Bronchial epithelial cell (primary cell): Measurements from ENCODE around the gene CDS1. TPM values are rescaled to one million over a fixed set of nuclear protein-coding genes. Genes with fewer than 3 reads are reported as not detected.
"Not testable (repeated sequence)": the region's sequence is repeated elsewhere in the genome, so short reads cannot be mapped to it uniquely, and the experiment has no call there.

Source experiments
- DNase-seq: peaks from one replicate; pipeline ENCODE4 v3.0.0-alpha.2; 2010; ENCODE audit warnings: low read depth
- FAIRE-seq: peaks from 2 replicates; lab custom pipeline; 2011; peaks lifted over from hg19 to GRCh38; lab: Jason Lieb, UNC
- H3K27me3 ChIP-seq: 2 replicates; pipeline ENCODE4 v1.5.1; 2011; ENCODE audit warnings: low read length; ENCODE audit not compliant: control insufficient read depth, insufficient read depth
- H3K36me3 ChIP-seq: 2 replicates; pipeline ENCODE4 v1.5.1; 2011; ENCODE audit warnings: low read length; ENCODE audit not compliant: control insufficient read depth, insufficient read depth
- H3K4me3 ChIP-seq: 2 replicates; pipeline ENCODE4 v1.5.1; 2011; ENCODE audit warnings: mild to moderate bottlenecking, low read depth, low read length, control low read depth
- total RNA-seq: library from RNA; depleted of rRNA; stranded (reverse); fragments of >200 nt; gene quantifications from 2 replicates; pipeline ENCODE4 v1.2.1, GENCODE V29; 2014
- TF ChIP-seq, protein P1 (sequence below): IDR thresholded peaks from 2 replicates; pipeline ENCODE4 v1.5.1; 2011; ENCODE audit warnings: mild to moderate bottlenecking, moderate library complexity, low read length, control low read depth, inconsistent platforms; ENCODE audit not compliant: insufficient read depth, severe bottlenecking

The CDS1 gene
- total RNA-seq, 1 donor from 2014 or later = 20.0 TPM

DNA sequence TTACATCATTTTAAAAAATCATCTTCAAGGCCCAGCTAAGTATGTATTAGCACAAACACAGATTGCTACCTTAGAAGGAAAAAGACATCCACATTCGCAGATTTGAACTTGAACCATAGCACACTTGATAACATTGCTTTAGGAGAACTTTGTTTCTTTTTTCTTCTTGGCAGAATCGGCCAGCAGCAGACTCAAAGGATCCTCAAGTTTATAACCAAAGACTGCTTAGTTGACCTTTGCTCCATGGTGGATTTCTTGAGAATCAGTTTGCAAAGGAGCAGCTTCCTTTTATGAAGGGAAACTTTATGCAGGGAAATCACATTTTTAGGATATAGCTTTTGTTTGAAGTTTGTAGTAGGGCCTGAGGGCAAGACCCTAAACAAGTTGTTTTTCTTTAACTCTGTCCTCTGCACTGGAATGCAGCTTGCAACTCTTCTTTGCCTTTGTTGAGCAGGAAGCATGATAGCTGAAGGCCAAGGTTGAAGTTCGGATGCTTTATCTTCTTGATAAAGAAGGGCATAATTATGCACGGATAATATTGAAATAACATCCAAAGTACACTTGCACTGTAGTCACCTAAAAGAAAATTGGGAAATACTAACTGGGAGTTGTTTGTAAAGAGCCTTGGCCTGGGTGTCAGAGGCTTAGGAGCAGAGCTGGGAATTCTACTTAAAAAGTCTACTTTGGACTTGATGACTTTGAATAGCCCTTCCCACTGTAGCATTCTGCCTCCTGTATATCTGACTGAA is 78.4 kb downstream of the CDS1 start:
- TF ChIP-seq, protein P1, sequence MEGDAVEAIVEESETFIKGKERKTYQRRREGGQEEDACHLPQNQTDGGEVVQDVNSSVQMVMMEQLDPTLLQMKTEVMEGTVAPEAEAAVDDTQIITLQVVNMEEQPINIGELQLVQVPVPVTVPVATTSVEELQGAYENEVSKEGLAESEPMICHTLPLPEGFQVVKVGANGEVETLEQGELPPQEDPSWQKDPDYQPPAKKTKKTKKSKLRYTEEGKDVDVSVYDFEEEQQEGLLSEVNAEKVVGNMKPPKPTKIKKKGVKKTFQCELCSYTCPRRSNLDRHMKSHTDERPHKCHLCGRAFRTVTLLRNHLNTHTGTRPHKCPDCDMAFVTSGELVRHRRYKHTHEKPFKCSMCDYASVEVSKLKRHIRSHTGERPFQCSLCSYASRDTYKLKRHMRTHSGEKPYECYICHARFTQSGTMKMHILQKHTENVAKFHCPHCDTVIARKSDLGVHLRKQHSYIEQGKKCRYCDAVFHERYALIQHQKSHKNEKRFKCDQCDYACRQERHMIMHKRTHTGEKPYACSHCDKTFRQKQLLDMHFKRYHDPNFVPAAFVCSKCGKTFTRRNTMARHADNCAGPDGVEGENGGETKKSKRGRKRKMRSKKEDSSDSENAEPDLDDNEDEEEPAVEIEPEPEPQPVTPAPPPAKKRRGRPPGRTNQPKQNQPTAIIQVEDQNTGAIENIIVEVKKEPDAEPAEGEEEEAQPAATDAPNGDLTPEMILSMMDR = no peak
- no peak for FAIRE-seq
- no peaks in the 10 kb centered on the region for H3K27me3 ChIP-seq
- DNase-seq = no peak
- no peaks in the 10 kb centered on the region for H3K36me3 ChIP-seq
- no peak overlapping the region for H3K4me3 ChIP-seq

DNA sequence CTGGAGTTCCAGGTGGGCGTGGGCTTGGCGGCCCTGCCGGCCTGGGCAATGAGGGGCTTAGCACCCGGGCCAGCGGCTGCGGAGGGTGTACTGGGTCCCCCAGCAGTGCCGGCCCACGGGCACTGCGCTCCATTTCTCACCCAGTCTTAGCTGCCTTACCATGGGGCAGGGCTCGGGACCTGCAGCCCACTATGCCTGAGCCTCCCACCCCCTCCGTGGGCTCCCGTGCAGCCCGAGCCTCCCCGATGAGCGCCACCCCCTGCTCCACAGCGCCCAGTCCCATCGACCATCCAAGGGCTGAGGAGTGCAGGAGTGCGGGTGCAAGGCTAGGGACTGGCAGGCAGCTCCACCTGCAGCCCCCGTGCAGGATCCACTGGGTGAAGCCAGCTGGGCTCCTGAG is 81.8 kb downstream of the CDS1 start:
- H3K27me3 ChIP-seq, DNase-seq, H3K4me3 ChIP-seq, FAIRE-seq, H3K36me3 ChIP-seq: not testable (repeated sequence)

GRCh38 chr4:84666439-84666838 is 83.5 kb downstream of the CDS1 start:
- H3K36me3 ChIP-seq = peaks cover 2% of the 10 kb centered on the region
- DNase-seq (no peak), FAIRE-seq (no peak)
- no peak overlapping the region for H3K4me3 ChIP-seq
- TF ChIP-seq, protein P1 = no peak
- H3K27me3 ChIP-seq = no peaks in the 10 kb centered on the region

DNA sequence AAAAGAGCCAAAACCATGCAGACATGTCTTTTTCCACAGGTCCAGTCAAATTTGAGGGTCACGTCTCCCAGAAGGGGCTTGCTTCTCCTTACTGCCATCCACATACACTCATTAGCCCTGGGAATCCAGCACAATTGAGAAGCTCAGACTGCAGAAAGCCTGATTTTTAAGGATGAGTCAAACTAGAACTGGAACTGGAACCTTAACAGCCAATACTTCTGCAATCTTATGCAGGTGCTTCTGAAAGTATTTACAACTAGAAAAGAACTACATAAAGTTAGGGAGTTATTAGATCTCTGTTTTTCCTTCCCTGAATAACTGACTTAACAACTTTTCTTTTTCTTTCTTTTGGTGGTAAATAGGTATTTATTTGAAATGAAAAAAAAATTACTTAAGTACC is 86.3 kb downstream of the CDS1 start:
- H3K4me3 ChIP-seq = no peak overlapping the region
- no peaks in the 10 kb centered on the region for H3K27me3 ChIP-seq
- peaks cover 5% of the 10 kb centered on the region for H3K36me3 ChIP-seq
- DNase-seq = no peak
- FAIRE-seq = no peak
- TF ChIP-seq, protein P1 = no peak

GRCh38 chr4:84672177-84672576 is 89.2 kb downstream of the CDS1 start:
- Histone ChIP-seq H3K27me3 (no peaks in the 10 kb centered on the region), H3K4me3 (no peak overlapping the region), H3K36me3 (peaks cover 8% of the 10 kb centered on the region)
- no peak for FAIRE-seq
- TF ChIP-seq, protein P1 = no peak
- no peak for DNase-seq

- H3K4me3 ChIP-seq = no peak overlapping the region
- H3K36me3 ChIP-seq = peaks cover 13% of the 10 kb centered on the region
- TF ChIP-seq, protein P1 = no peak
- H3K27me3 ChIP-seq = no peaks in the 10 kb centered on the region
- FAIRE-seq (no peak), DNase-seq (peak; percentile 88)
Observed at GRCh38 chr4:84673475-84674240, 90.7 kb downstream of the CDS1 start.
